ENCODE results near the gene MRTO4. TPM values are rescaled to one million over a fixed set of nuclear protein-coding genes. Genes with fewer than 3 reads are reported as not detected.
"Not testable (repeated sequence)": the region's sequence is repeated elsewhere in the genome, so short reads cannot be mapped to it uniquely, and the experiment has no call there.

Gene MRTO4
- polyA plus RNA-seq, 1 donor, result 27.0 TPM

DNA sequence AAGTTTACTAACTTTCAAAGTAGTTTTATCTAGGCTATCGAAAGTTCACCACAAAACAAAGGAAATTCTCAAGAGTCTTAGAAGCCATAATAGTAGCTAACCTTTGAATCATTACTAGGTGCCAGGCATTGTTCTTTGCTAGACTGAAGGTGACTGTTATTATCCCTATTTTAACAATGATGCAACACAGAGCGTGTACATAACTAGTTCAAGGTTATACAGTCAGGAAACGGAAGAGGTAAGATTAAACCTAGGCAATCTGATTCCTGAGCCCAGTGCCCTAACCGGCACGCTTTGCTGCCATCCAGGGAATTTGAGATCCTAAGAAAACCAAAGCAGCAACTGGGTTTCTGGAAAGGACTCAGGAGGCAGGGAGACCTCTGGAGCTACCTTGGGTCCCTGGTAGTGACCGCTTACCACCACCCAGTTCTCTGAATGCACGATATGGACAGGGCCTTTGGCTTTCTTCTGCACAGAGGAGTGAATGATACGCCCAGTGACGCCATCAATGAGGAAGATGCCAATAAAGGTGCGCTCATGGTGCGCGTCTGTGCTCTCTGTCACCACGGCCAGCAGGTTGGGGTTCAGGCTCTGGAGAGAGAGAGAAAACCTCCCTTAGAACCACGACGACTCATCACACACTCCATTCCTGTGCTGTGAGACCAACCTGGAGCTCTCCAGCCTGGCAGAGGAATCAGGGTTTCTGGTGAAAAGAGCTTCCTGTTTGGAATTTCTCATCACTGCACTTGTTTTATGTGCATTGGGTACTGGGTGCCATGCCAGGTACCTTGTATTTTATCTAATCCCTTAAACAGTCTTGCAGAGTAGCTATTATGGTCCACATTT lies 28.4 kb upstream of the MRTO4 start:
- DNase-seq (ENCODE audit: low read depth), result no peak

DNA sequence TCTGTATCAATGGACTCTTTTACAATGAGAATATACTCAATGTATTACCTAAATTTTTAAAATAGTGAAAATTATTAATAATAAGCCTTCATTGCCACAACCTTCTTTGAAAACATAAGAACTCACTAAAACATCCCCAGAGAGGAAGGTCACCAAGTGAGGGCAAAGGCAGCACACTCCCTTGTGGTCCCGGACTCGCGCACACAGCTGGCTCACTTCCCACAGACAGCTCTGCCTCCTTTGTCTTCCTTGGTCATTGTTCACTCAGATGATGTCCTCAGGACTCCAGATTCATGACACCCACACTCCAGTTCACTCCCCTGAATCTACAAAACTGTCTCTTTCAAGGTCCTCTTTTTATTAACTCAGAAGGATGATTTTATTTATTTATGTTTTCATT lies 22.4 kb upstream of the MRTO4 start:
- no peak for DNase-seq (ENCODE audit: low read depth)

DNA sequence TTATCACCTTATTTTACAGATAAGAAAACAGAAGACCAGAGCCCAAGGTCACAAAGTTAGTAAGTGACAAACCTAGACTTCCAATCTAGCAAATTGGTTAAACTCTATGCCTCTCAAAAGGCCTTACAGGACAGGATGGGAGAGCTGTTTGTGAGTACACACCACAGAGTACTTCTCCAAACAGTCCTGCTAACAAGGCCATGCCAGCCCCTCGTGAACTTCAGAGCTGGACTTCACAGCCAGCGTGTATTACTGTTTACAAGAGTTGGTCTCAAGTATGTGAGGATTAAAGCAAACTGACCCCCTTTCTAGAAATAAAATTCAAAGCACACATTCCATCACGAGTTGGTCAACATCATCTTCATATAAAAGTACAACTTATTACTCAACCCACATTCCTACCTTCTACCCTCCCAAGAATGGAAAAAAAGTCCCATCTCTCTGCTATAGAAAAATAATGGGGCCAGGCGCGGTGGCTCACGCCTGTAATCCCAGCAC lies 21.7 kb upstream of the MRTO4 start:
- DNase-seq (ENCODE audit: low read depth), result no peak

DNA sequence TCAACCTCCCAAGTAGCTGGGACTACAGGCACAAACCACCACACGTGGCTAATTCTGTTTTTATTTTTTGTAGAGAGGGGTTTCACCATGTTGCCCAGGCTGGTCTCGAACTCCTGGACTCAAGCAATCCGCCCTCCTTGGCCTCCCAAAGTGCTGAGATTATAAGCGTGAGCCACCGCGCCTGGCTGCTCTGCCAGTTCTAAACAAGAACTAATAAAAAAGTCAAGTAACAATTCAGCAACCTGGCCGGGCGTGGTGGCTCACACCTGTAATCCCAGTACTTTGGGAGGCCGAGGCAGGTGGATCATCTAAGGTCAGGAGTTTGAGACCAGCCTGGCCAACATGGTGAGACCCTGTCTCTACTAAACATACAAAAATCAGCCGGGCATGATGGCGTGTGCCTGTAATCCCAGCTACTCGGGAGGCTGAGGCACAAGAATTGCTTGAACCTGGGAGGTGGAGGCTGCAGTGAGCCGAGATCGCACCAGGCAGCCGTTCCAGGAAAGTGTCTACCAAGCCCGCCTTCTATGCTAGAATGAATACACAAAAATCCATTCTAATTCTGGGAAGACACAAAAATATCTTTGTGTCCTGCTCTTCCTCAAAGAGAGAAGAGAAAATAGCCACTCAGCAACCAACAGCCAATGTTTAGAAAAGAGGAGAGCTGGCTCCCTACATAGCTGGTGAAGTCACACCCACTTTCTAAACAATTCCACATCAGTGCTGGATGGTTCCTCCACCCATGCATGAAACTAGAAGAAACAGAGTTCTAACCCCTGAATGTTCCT lies 19.7 kb upstream of the MRTO4 start:
- not testable (repeated sequence) for DNase-seq (ENCODE audit: low read depth)

DNA sequence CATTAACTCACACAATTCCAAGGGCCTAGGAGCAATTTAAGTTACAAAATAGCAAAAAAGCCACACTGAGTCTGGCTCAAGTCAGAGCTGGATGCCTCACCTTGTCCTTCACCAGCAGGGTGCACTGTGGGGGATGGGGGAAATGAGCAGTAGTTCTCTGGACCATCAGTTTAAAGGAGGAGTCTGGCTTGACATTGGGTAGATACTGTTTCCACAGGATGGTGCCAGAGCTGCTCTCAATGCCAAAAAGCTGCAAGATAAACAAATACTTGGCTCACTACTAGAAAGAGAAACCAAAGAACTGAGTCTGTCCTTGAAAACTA lies 19.1 kb upstream of the MRTO4 start:
- no peak for DNase-seq (ENCODE audit: low read depth)

DNA sequence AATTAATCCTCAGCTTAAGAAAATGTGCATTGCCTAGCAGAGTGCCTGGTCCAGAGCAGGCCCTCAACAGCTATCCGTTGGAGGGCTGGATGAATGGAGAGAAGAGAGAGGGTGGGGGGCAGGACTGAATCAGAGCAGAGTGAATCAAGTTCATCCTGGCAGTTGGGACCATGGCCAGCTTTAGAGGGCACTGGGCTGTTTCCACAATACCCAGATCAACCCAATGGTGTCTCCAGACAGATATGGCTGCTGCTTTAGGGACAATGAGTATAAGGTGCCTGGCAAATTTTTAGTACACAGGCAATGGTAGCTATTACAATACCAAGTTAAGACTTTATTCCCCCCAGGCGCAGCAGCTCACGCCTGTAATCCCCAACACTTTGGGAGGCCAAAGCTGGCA lies 17.4 kb upstream of the MRTO4 start:
- no peak for DNase-seq (ENCODE audit: low read depth)

DNA sequence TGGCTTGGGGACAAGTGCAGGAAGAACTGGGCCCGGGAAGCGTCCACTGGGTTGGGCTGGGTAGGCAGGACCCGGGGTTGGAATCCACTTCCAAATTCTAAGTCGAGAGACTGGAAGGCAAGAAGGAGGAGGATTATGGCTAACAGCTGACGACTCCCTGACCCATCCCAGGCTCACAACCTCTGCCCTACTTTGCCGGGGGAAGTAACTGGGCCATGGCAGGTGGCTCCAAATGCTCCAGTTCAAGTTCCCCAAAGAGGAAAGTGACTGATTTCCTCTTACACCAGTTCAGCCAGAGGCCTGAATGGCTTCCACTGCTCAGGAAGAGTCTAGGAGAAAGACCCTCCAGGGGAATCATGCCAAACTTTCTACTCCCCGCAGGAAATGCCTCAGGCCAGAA lies 11.7 kb upstream of the MRTO4 start:
- DNase-seq (ENCODE audit: low read depth), result no peak

DNA sequence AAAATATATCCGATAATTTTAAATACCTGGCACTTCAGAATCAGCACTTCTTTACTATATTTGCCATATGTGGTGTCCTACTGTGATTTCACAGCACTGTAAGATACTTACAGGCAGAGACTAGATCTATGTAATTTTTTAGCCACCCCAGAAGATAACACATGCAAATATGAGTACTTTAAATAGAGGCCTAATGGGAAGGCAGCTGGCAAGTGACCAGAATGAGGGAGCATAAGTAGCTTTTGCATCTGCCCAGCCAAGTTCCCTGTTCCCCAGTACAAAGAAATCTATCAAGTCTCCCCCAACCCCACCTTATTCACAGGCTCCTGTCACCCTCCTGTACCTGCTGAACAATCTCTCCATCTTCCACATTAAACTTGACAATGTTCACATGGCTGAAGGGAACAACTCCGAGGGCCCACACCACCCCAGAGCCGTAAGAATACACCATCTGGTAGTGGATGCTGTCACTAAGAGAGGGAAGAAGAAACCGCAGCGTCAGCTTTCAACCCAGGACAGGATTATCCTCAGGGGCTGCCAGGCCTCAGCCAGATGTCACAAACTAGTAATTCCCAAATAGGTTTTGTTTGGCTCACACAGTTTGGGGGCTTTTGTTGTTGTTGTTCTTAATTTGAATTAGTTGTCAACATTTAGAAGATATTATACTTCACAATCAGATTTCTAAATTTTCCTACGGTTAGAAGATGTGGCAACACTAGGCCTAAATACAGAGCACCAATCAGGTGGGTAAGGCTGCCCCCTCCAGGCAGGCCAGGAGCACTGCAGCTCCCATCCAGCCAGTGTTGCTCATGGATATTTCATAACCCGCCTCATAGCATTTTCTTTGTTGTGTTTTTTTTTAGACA lies 10.7 kb upstream of the MRTO4 start:
- DNase-seq (ENCODE audit: low read depth), result no peak

DNA sequence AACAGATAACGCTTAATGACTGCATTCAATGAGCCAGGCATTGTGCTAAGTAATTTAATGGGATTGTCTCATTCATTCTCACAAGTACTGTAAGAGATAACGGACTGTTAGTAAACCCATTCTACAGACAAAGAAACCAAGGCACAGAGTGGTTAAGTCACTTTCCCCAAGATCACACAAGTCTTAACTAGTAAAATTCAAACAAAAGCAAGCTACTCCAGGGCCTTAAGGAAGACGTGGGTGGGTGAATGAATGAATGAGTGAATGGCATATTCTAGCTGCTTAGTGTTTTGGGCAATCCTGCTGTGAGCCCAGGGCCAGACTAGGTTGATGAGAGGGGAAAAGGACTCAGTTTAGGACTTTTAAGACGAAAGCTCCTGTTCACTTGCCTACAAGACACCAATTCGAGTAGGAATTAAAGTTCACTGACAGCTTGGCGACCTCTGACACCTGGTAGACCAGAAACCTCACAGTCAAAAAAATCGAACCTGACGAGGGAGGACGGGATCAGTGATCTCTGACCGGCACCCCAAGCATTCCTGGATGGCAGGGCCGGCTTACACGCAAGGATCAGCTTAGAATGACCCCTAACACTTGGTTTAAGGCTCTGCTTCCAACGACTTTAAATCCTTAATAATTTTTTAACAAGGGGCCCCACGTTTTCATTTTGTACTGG lies 838 bp upstream of the MRTO4 start:
- no peak for DNase-seq (ENCODE audit: low read depth)

DNA sequence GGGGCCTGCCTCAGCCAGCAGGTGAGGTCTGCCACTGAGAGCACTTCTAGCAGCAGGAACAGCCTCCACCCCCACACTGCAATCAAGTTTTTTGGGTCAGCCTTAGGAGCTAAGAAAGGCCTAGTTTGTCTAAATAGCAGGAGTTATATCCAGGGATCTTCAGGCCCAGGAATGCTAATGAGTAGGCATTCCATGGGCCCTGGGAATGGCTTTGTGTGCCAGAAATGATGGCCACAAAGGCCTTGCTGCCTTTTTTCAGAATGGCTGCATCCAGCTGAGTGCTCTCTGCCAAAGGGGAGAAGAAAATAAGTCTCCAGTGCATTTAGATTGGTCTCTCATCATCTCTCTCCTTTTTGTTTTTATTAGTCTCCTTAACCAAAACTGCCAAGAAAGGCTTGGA lies 2.8 kb downstream of the MRTO4 start:
- DNase-seq (ENCODE audit: low read depth), result no peak

DNA sequence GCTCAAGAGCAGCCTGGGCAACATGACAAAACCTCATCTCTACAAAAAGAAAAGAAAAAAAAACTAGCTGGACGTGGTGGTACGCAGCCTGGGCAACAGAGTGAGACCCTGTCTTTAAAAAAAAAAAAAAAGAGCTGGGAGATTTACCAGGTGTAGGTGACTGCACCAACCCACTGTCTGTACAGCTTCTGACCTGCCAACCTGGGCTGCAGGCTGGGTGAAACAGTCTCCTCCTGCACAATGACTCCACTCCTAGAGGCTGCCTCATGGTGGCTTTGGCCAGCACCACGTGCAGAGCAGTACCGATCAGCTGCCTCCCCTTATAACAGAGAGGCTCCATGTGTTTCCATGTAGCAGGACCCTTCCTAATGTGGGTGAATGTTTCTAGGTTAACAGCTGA lies 3.7 kb downstream of the MRTO4 start:
- DNase-seq (ENCODE audit: low read depth), result no peak

DNA sequence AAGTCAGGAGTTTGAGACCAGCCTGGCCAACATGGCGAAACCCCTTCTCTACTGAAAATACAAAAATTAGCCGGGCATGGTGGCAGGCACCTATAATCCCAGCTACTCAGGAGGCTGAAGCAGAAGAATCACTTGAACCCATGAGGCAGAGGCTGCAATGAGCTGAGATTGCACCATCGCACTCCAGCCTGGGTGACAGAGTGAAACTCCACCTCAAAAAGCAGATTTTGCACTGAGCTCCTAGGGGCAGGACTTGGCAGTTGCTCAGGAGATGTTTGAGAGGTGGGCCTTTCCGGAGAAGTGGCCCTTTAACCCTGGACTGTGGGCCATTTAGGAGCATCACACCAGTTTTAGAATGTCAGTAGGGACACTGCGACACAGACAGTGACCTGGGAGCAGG lies 4.7 kb downstream of the MRTO4 start:
- not testable (repeated sequence) for DNase-seq (ENCODE audit: low read depth)

DNA sequence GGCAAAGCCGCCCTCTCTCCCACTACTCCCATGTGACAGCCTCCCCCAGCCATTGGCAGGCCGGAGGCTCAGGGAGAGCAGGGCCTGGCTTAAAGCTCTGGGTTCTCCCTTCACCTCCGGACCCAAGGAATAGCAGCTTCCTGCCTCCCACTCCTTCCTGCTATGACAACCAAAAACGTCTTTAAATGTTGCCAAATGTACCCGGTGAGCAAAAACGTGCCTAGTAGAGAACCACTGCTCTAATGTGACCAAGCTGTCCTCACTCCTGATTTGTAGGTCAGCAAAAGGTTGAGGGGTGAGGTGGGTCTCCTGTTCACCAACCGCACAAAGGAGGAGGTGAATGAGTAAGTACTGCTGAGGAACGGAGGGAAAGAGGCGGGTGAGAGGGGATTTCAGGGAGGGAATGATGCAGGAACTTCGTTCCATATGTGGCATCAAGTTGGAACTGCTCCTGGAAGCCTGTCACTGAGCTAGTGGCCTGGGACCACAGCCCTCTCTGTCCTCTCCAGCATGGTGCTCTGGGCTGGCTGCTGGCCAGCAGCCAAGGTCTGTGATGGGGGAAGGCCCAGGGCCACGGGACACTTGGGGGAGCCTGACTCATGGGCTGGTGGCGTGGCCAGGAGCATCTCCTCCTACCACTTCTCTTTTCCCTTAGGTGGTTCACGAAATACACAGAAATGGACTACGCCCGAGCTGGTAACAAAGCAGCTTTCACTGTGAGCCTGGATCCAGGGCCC lies 5.7 kb downstream of the MRTO4 start:
- DNase-seq (ENCODE audit: low read depth), result no peak

DNA sequence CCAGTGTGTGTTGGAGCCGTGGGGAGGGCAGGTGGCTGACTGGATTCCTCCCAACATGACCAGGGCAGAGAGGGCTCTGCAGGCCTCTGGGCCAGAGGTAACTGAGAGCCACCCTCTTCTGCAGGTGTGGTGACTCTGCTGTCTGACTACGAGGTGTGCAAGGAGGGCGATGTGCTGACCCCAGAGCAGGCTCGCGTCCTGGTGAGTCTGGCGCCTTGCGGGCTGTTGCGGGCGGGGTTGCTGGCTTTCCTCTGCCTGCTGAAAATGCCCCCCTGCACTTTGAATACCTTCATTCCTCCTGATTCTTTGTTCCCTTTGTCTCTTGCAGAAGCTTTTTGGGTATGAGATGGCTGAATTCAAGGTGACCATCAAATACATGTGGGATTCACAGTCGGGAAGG lies 6.7 kb downstream of the MRTO4 start:
- DNase-seq (ENCODE audit: low read depth), result no peak

DNA sequence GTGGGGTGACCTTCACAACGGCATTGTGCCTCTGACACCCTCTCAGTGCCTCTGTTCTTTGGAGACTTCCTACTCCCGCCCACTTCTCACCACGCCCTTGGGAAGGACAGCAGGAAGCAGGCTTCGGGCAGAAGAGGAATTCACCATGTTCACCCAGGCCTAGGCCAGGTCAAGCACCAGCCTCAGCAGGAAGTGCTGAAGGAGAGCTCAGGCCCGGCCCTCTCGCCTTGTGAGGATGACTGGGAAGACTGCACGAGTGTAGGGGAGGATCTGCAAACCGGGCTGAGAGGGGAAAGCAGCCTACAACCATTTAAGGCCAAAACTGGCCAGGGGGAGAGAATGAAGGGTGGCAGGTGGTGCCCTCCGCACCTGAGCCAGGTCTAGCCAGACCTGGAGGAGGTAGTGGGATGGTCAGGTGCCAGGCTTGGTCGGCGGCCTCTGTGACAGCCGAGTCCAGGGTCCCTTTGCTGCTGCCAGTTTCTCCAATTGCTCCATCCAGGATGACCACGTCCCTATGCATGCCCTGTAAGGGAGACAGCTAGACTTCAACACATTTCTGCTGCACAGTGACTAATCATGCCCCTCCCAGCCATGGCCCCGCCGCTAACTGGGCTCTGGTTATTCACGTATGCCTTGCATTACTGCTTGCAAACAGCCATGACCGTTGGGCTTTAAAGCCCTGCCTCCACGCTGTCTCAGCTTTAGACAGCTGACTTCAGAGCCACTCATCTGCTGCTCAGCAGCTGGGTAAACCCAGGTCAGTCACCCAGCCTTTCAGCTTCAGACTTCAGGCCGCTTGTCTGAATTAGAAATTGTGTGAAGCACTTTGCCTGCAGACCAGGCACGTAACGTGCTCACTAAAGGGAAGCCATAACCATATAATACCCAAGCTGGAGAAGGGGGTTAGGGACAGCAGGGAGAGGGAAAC lies 8.9 kb downstream of the MRTO4 start:
- no peak for DNase-seq (ENCODE audit: low read depth)

DNA sequence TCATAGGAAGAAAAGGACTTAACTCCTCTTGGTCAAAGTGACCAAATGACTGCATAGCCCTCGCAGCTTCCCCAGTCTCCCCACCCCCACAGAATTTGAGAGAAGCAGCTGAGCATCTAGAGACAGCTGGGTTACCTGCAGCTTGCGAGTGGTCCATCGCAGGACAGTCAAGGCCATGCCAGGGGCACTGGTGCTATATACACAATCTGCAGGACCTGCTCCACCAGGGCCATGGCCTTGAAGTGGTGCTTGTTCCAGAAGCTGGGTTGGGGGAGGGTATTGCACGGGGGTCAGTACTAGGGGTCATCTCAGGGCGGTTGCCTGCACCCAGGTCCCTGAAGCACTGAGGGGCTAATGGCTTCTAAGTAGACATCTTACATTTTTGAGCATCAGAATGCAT lies 10.4 kb downstream of the MRTO4 start:
- no peak for DNase-seq (ENCODE audit: low read depth)

DNA sequence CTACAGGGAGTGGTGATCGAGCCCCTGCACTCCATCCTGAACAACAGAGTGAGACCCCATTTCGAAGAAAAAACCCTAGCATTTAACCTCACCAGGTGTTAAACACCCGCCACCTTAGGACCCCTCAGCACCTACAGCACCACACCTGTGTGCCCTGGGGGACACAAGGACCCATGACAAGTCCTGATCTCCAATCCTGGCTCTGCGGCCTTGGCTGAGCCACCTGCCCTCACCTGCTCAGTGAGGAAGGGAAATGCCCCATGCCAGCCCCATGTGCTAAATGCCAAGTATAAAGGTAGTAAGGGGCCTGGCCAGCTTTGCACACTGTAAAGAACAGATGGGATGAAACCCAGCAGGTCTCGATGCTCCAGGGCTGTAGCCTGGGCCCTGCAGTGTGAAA lies 11.1 kb downstream of the MRTO4 start:
- DNase-seq (ENCODE audit: low read depth), result no peak

DNA sequence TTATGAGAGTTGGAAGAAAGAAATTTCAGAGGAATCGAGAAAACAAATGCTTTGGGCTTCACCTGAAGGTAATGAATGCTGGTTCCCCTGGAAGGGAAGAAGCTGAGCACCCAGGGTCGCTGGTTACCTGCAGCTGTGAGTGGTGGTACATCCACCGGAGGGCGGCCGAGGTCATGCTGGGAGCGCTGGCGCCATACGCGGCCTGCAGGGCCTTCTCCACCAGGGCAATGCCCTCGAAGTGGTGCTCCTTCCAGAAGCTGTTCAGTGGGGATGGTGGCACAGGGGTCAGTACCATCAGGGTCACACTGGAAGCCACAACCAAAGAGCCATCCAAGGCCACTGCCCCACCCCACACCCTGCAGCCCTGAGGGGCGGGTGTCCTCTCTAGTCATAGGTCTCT lies 16.8 kb downstream of the MRTO4 start:
- no peak for DNase-seq (ENCODE audit: low read depth)

DNA sequence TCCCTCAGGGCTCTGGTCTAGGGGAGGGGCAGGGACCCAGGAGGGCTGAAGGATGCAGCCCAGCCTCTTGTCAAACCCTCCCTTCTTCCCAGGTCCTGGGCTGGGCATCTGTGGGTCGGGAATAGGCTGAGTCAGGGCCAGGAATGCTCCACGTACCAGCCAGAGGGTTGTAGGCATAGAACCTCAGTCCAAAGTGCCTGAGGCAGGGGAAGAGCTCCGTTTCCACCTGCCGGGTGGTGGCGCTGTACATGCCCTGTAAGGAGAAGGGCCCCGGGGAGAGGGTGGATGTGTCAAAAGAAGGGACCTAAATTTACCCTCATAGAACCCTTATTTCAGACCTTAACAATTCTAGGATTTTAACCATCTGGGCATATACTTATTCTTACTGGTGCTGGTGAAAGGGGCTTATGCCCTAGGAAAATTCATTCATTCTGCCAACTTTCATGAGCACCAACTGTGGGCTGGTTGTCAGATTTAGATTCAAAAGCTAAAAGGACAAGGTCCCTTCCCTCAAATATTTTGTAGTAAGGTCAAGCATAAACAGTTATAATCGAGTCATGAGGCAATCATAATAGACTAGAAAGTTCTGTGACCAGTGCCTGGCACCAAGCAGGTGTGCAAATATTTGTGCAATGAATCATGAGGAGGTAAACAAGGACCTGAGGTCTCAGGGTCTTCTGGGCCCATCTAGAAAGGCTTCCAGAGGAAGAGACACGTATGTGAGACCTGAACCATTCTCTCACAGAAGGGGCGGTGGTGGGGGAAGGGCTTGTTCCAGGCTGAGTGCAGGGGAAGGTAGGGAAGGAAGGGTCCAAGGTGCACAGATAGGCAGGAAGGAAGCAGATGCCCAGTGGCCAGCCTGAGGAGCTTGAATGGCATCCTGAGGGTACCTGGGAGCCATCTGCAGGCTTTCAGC lies 18.1 kb downstream of the MRTO4 start:
- DNase-seq (ENCODE audit: low read depth), result not testable (repeated sequence)

Measured in forelimb muscle (tissue), 1 donor.